Osteocyte (in vitro differentiated cells): ENCODE results near the gene CASKIN2. TPM values are rescaled to one million over a fixed set of nuclear protein-coding genes. Genes with fewer than 3 reads are reported as not detected.

ENCODE experiments used
- DNase-seq: peaks from one replicate; pipeline ENCODE4 v3.0.0; 2021; ENCODE audit warnings: mixed read lengths; ENCODE audit not compliant: unreplicated experiment; ENCODE audit errors: extremely low spot score
- H3K27ac Mint-ChIP-seq: one replicate; pipeline ENCODE4 v1.8.0; 2021; ENCODE audit warnings: mild to moderate bottlenecking, mixed read lengths; ENCODE audit not compliant: unreplicated experiment
- H3K27me3 Mint-ChIP-seq: one replicate; pipeline ENCODE4 v1.8.0; 2021; ENCODE audit warnings: mixed read lengths; ENCODE audit not compliant: unreplicated experiment
- H3K36me3 Mint-ChIP-seq: one replicate; pipeline ENCODE4 v1.8.0; 2021; ENCODE audit warnings: mixed read lengths; ENCODE audit not compliant: unreplicated experiment
- H3K4me1 Mint-ChIP-seq: one replicate; pipeline ENCODE4 v1.8.0; 2021; ENCODE audit warnings: mixed read lengths; ENCODE audit not compliant: unreplicated experiment
- H3K4me3 Mint-ChIP-seq: one replicate; pipeline ENCODE4 v1.8.0; 2021; ENCODE audit warnings: mild to moderate bottlenecking, moderate library complexity, mixed read lengths; ENCODE audit not compliant: unreplicated experiment
- H3K9me3 Mint-ChIP-seq: one replicate; pipeline ENCODE4 v1.8.0; 2021; ENCODE audit warnings: mixed read lengths; ENCODE audit not compliant: unreplicated experiment
- total RNA-seq: library from RNA; stranded (reverse); gene quantifications from 2 replicates; pipeline ENCODE4 v1.2.1, GENCODE V29; 2021
- TF ChIP-seq, protein P1 (sequence below): fragments of 200-600 bp; sonication (generic); IDR thresholded peaks from 2 replicates; pipeline ENCODE4 v1.5.0; 2021; ENCODE audit warnings: antibody characterized with exemption, mild to moderate bottlenecking, moderate library complexity

CASKIN2 gene
- total RNA-seq, 1 donor from 2014 or later: 28.1 TPM

DNA sequence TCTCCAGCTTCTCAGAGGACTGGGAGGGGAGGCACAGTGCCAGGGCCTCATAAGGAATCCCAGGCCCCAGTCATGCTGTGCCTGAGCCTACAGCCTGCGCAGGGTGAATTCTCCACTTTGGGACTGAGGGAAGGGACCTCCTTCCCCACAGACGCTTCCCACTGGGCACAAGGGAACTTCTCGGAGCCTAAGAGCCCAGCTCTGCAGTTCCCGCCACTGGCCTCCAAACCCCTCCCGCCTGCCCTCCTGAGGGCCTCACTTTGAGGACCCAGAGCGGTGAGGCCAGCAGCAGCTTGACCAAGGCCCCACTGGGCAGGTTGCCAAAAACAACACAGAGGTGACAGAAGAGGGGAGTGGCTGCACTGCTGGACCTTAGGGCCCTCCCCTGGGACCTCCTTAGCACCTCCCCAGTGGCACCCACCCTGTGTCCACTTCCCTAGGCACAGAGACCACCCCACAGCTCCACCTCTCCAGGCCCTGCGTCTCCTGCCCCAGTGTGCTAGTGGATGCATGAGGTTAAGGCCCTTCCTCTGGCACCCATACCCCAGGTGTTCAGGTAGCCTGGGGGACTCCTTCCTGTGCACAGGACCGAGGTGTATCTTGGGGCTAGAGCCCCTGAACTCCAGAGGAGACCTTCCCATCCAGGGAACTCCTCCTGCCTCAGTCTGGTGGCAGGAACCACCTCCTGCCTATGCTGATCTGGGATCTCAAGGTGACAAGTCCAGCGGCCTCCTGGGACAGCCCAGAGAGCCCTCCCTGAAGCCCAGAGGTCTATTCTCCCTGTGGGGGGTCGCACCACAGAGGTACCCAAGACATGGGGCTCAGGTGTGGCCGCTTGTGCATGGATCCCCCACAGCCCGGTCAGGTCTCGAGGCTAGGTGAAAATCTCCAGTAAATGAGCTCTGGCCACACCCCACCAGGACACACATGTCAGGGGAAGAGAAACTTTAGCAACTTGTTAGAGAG is 3.4 kb downstream of the CASKIN2 start:
- Mint-ChIP-seq H3K9me3 (no peaks in the 10 kb centered on the region), H3K4me1 (peaks cover 40% of the 10 kb centered on the region), H3K36me3 (peaks cover 9% of the 10 kb centered on the region), H3K27ac (no peak overlapping the region), H3K27me3 (no peaks in the 10 kb centered on the region), H3K4me3 (no peak overlapping the region)
- TF ChIP-seq, protein P1, sequence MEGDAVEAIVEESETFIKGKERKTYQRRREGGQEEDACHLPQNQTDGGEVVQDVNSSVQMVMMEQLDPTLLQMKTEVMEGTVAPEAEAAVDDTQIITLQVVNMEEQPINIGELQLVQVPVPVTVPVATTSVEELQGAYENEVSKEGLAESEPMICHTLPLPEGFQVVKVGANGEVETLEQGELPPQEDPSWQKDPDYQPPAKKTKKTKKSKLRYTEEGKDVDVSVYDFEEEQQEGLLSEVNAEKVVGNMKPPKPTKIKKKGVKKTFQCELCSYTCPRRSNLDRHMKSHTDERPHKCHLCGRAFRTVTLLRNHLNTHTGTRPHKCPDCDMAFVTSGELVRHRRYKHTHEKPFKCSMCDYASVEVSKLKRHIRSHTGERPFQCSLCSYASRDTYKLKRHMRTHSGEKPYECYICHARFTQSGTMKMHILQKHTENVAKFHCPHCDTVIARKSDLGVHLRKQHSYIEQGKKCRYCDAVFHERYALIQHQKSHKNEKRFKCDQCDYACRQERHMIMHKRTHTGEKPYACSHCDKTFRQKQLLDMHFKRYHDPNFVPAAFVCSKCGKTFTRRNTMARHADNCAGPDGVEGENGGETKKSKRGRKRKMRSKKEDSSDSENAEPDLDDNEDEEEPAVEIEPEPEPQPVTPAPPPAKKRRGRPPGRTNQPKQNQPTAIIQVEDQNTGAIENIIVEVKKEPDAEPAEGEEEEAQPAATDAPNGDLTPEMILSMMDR: no peak
- DNase-seq: no peak

DNA sequence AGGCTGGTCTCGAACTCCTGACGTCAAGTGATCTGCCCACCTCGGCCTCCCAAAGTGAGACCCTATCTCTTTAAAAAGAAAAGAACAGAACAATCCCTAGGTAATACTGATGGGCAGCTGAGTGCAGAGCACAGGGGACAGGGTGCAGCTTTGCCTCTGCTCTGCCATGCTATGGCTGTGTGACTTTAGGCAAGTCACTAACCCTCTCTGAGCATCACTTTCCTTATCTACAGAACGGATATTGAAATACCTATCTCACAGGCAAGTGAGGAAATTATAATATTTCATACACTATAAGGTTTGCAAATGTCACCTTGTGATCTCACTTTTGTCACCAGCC is 4.1 kb downstream of the CASKIN2 start:
- Mint-ChIP-seq H3K4me3 (no peak overlapping the region), H3K27ac (no peak overlapping the region), H3K4me1 (peaks cover 40% of the 10 kb centered on the region), H3K27me3 (no peaks in the 10 kb centered on the region), H3K36me3 (peaks cover 9% of the 10 kb centered on the region), H3K9me3 (no peaks in the 10 kb centered on the region)
- DNase-seq: no peak
- TF ChIP-seq, protein P1: no peak

DNA sequence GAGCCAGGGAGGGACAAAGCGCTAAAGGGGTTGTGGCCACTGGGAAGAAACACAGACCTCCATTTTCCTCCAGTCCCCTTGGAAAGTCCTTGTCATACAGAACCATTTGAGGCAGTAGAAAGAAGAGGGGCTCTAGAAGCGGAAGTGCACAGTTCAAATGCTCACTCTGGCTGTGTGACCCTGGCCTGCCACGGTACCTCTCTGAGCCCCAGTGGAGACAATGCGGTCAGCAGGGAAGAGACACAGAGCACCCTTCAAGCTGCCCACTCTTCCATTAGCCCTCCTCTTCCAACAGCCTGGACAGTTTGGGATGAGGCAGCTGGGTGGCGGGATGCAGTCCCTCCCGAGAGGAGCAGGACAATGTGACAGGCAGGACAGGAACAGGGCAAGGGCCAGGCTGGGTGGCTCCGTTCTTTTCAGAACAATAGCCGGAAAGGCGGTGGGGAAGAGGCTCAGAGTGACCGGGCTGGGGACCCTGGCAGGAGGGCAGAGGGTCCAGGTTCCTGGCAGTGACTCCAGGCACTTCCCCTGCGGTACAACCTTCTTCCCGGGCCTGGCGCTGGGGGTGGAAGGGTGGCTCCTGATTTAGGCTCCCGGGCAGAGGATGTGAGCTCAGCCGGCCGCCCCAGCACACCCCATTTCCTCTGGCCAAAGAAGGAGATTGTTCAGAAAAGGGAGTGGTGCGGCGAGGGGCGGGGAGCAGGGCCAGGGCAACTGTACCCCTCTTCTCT is 5.6 kb downstream of the CASKIN2 start:
- Mint-ChIP-seq H3K27me3 (no peaks in the 10 kb centered on the region), H3K4me3 (no peak overlapping the region), H3K4me1 (peaks cover 40% of the 10 kb centered on the region), H3K36me3 (peaks cover 9% of the 10 kb centered on the region), H3K27ac (peak overlapping the region; percentile 60), H3K9me3 (no peaks in the 10 kb centered on the region)
- TF ChIP-seq, protein P1: no peak
- no peak for DNase-seq

DNA sequence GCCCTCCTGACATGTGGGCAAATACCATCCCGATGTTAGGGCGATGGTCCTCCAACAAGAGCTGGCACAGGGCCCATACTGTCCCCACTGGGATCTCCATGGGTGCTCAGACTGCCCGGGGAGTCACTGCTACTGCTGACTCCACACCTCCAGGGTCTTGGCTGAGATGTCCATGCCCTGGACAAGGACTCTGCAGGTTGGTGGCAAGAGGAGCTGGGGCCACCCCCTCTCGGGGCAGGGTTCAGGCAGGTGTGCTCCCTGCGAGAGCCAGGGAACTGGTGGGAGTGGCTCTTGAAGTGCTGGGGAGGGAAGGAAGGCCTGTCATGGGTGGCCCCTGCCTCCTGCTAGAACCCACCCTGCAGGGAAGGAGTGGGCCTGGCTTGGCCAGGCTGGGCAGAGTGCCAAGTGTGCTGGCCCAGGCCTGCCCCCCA is 6.4 kb downstream of the CASKIN2 start:
- DNase-seq: no peak
- Mint-ChIP-seq H3K4me1 (peaks cover 37% of the 10 kb centered on the region), H3K4me3 (no peak overlapping the region), H3K27ac (no peak overlapping the region), H3K9me3 (no peaks in the 10 kb centered on the region), H3K36me3 (peaks cover 9% of the 10 kb centered on the region), H3K27me3 (no peaks in the 10 kb centered on the region)
- TF ChIP-seq, protein P1: no peak
